ENCODE measurements around the gene LAPTM5. TPM values are rescaled to one million over a fixed set of nuclear protein-coding genes. Genes with fewer than 3 reads are reported as not detected.

LAPTM5 gene
- total RNA-seq, 2 donors from 2014 or later = 44.7 to 68.1 TPM

GRCh38 chr1:30762152-30762929, 4.8 kb upstream of the LAPTM5 start:
- DNase-seq = no peak
- intact Hi-C loops (cut with DNase I) = no loop called here
- no peak for ATAC-seq

GRCh38 chr1:30761381-30762151, 4.0 kb upstream of the LAPTM5 start:
- ATAC-seq (no peak), DNase-seq (no peak)
- intact Hi-C loops (cut with DNase I) = no loop called here

- intact Hi-C loops (cut with DNase I) = no loop called here
- no peak for ATAC-seq
- DNase-seq = no peak
Measured at GRCh38 chr1:30760596-30761324, 3.2 kb upstream of the LAPTM5 start.

- ATAC-seq = no peak
Measured at GRCh38 chr1:30759718-30760281, 2.2 kb upstream of the LAPTM5 start.

GRCh38 chr1:30758785-30759380, 1.3 kb upstream of the LAPTM5 start:
- ATAC-seq (no peak), DNase-seq (no peak)
- intact Hi-C loops (cut with DNase I) = no loop called here

More at GRCh38 chr1:30759718-30760281, 2.2 kb upstream of the LAPTM5 start:
- intact Hi-C loops (cut with DNase I) = no loop called here
- DNase-seq = no peak

- ATAC-seq = no peak
- DNase-seq = no peak
- intact Hi-C loops (cut with DNase I) = no loop called here
Measured at GRCh38 chr1:30758121-30758688, 631 bp upstream of the LAPTM5 start.

GRCh38 chr1:30756545-30757351, 826 bp downstream of the LAPTM5 start:
- DNase-seq (peak; percentile 70), ATAC-seq (peak; percentile 68 to 88)
- intact Hi-C loops (cut with DNase I) = no loop called here

- no peak for ATAC-seq
- intact Hi-C loops (cut with DNase I) = no loop called here
- DNase-seq = no peak
Measured at GRCh38 chr1:30756206-30756544, 1.4 kb downstream of the LAPTM5 start.

- no peak for DNase-seq
- no peak for ATAC-seq
- intact Hi-C loops (cut with DNase I) = no loop called here
Measured at GRCh38 chr1:30755746-30756145, 1.8 kb downstream of the LAPTM5 start.

GRCh38 chr1:30755334-30755733, 2.2 kb downstream of the LAPTM5 start:
- DNase-seq (no peak), ATAC-seq (no peak)
- intact Hi-C loops (cut with DNase I) = no loop called here

- no peak for ATAC-seq
- no peak for DNase-seq
Measured at GRCh38 chr1:30754684-30755171, 2.8 kb downstream of the LAPTM5 start.

GRCh38 chr1:30753660-30754123, 3.9 kb downstream of the LAPTM5 start:
- ATAC-seq (no peak), DNase-seq (no peak)
- intact Hi-C loops (cut with DNase I) = no loop called here

More at GRCh38 chr1:30754684-30755171, 2.8 kb downstream of the LAPTM5 start:
- intact Hi-C loops (cut with DNase I) = no loop called here

GRCh38 chr1:30753118-30753517, 4.5 kb downstream of the LAPTM5 start:
- intact Hi-C loops (cut with DNase I) = no loop called here
- DNase-seq (no peak), ATAC-seq (no peak)

- DNase-seq = no peak
- no peak for ATAC-seq
- intact Hi-C loops (cut with DNase I) = no loop called here
Measured at GRCh38 chr1:30752651-30752908, 5.0 kb downstream of the LAPTM5 start.

GRCh38 chr1:30751830-30752650, 5.5 kb downstream of the LAPTM5 start:
- ATAC-seq = no peak
- DNase-seq = no peak
- intact Hi-C loops (cut with DNase I) = no loop called here

GRCh38 chr1:30750731-30751291, 6.8 kb downstream of the LAPTM5 start:
- no peak for DNase-seq
- ATAC-seq = no peak
- intact Hi-C loops (cut with DNase I) = no loop called here

Measured in left cardiac atrium (tissue), 4 donors.